Upper lobe of right lung (tissue), 1 donor: ENCODE measurements around the gene EYA4. TPM values are rescaled to one million over a fixed set of nuclear protein-coding genes. Genes with fewer than 3 reads are reported as not detected.

Experiments
- ATAC-seq: fragments of 200-7000 bp; cut with Tn5 transposase; one replicate; pipeline ENCODE4 v1.9.1; 2020; ENCODE audit warnings: mild to moderate bottlenecking, moderate library complexity
- DNase-seq: peaks from one replicate; pipeline ENCODE4 v3.0.0-alpha.2; 2020
- H3K27ac ChIP-seq: fragments of 200-600 bp; one replicate; pipeline ENCODE4 v1.8.0; 2022
- H3K27me3 ChIP-seq: fragments of 200-600 bp; one replicate; pipeline ENCODE4 v1.8.0; 2022; ENCODE audit warnings: mild to moderate bottlenecking
- H3K36me3 ChIP-seq: fragments of 200-600 bp; one replicate; pipeline ENCODE4 v1.8.0; 2022
- H3K4me1 ChIP-seq: fragments of 200-600 bp; one replicate; pipeline ENCODE4 v1.8.0; 2022
- H3K4me3 ChIP-seq: fragments of 200-600 bp; one replicate; pipeline ENCODE4 v1.8.0; 2022; ENCODE audit warnings: mild to moderate bottlenecking
- H3K9me3 ChIP-seq: fragments of 200-600 bp; one replicate; pipeline ENCODE4 v1.8.0; 2022
- intact Hi-C: fragments of 100-400 bp; cut with DNase I; formaldehyde crosslinking; loops from one replicate; pipeline ENCODE4 v1.11.0; 2022
- total RNA-seq: library from RNA; stranded (reverse); fragmentation: NEBNext Ultra II Directional; extraction: Animal tissue kit (Norgen Biotek cat#: 25700); gene quantifications from one replicate; pipeline ENCODE4 v1.2.1, GENCODE V29; 2021
- TF ChIP-seq, protein P1 (sequence below): fragments of 200-600 bp; IDR thresholded peaks from one replicate; pipeline ENCODE4 v1.8.0; 2022; ENCODE audit warnings: antibody characterized with exemption
- donor health status: DM: no; HTN: yes; CAD: no; lungs with severe emphysema.

EYA4 gene
- total RNA-seq, 1 donor from 2014 or later = 6.0 TPM

DNA sequence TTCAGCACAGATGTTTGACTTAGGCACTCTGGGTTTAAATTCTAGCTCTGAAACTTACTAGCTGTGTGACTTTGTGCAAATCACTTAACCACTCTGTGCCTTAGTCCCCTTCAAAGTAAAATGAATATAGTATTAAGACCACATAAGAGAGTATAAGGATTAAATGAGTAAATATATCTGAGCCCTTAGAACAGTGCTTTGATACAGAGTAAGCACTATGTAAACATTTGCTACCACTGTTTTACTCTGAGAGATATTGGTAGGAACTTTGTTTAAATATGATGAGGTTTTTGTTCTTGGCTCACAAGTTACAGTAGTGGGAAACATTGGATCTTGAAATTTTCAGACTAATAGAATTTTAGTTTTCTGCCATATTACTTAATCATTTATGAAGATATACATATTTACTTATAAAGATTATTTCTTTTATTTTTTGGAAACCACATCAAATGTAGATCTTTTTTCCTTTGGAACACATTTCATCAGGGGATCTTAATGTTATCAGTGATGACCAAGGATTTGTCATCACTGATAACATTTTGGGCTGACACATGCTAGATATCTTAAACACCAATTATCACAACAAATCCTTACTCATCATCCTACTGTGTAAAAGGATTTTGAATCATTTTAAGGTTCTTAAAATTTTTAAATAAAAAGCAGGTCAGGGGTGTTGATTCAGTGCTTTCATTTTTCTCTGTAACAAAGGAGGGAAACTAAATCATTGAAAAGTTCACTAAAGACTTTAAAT, 226.2 kb downstream of the EYA4 start:
- DNase-seq = no peak
- intact Hi-C loops = no loop called here
- Histone ChIP-seq H3K4me1 (no peaks in the 10 kb centered on the region), H3K9me3 (no peaks in the 10 kb centered on the region), H3K27me3 (no peaks in the 10 kb centered on the region), H3K36me3 (no peaks in the 10 kb centered on the region), H3K27ac (no peak overlapping the region), H3K4me3 (no peak overlapping the region)
- TF ChIP-seq, protein P1, sequence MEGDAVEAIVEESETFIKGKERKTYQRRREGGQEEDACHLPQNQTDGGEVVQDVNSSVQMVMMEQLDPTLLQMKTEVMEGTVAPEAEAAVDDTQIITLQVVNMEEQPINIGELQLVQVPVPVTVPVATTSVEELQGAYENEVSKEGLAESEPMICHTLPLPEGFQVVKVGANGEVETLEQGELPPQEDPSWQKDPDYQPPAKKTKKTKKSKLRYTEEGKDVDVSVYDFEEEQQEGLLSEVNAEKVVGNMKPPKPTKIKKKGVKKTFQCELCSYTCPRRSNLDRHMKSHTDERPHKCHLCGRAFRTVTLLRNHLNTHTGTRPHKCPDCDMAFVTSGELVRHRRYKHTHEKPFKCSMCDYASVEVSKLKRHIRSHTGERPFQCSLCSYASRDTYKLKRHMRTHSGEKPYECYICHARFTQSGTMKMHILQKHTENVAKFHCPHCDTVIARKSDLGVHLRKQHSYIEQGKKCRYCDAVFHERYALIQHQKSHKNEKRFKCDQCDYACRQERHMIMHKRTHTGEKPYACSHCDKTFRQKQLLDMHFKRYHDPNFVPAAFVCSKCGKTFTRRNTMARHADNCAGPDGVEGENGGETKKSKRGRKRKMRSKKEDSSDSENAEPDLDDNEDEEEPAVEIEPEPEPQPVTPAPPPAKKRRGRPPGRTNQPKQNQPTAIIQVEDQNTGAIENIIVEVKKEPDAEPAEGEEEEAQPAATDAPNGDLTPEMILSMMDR = no peak
- ATAC-seq = no peak

DNA sequence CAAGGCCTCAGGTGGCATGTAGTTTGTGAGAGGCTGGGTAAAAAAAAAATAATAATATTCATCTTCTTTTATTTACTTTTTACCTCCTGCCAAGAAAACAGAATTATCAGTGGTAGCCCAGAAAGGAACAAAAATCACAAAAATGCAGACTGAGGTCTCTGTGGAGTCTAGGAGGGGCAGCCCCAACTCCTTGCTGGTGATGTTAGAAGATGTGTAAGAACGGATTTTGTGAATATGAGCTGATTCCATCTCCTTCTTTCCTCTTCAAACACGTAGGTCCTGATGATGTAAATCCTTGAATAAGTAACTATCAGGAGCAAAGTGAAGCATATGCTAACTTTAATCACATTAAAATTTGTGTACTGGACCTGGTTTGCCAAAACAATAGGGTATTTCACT, 226.8 kb downstream of the EYA4 start:
- ATAC-seq (no peak), DNase-seq (no peak)
- intact Hi-C loops = no loop called here
- TF ChIP-seq, protein P1 = no peak
- no peak overlapping the region for H3K4me3 ChIP-seq
- H3K27me3 ChIP-seq = no peaks in the 10 kb centered on the region
- no peak overlapping the region for H3K27ac ChIP-seq
- H3K9me3 ChIP-seq = no peaks in the 10 kb centered on the region
- H3K4me1 ChIP-seq = no peaks in the 10 kb centered on the region
- H3K36me3 ChIP-seq = no peaks in the 10 kb centered on the region

DNA sequence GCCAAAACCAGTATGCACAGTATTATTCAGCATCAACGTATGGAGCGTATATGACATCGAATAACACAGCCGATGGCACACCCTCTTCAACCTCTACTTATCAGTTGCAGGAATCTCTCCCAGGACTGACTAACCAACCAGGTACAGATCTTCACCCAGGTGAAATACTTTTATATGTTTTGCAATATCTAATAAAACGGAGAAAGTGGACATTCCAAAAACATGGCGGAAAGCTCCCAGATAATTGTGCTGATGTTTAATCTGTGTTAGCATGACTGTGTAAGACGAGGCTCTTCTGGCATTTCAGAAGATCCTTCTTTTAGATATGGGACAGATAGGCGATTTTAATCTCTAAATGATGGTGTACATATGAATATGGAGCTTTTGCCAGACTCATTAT, 227.4 kb downstream of the EYA4 start:
- ATAC-seq (no peak), DNase-seq (no peak)
- TF ChIP-seq, protein P1 = no peak
- H3K4me1 ChIP-seq = no peaks in the 10 kb centered on the region
- no peaks in the 10 kb centered on the region for H3K36me3 ChIP-seq
- H3K9me3 ChIP-seq = no peaks in the 10 kb centered on the region
- no peak overlapping the region for H3K4me3 ChIP-seq
- no peaks in the 10 kb centered on the region for H3K27me3 ChIP-seq
- H3K27ac ChIP-seq = no peak overlapping the region
- intact Hi-C loops = no loop called here

DNA sequence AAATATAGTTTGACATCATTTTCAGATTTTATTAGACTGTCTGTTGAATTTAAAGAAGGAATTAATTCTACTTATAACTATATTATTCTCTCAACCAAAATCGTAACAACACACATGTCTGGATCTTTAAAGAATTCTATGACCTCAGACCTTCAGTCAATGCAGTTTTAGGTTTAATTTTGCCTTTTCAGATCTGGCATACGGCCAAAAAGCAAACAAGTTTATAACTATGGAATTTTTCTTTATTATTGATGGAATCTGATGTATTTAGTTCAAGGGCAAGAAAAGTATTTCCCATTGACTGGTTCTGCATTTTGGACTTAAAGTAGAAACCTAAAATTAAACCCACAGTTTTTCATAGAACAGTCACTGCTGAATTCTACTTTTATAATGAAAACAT, 233.4 kb downstream of the EYA4 start:
- Histone ChIP-seq H3K36me3 (no peaks in the 10 kb centered on the region), H3K27me3 (no peaks in the 10 kb centered on the region), H3K9me3 (no peaks in the 10 kb centered on the region), H3K4me1 (no peaks in the 10 kb centered on the region), H3K4me3 (no peak overlapping the region), H3K27ac (no peak overlapping the region)
- TF ChIP-seq, protein P1 = no peak
- intact Hi-C loops = no loop called here
- no peak for DNase-seq
- ATAC-seq = no peak

DNA sequence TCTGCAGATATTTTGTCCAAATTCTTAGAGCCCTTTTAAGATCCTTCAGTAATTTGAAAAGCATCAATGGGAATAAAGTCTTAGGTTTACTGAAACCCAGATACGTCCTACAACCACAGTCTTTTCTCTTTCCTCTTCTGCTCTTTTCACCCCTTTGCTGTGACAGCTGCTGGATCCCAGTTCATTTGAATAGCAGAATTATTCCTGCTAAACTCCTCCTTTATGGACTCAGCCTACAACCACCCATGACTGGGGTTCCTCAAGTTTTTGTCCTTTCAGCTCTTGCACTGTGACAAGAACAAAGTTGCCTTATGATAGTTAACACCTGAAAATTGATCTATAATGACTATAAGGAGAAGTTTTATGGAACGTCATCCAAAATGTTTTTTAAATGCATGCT, 237.5 kb downstream of the EYA4 start:
- ATAC-seq (no peak), DNase-seq (no peak)
- no peak overlapping the region for H3K4me3 ChIP-seq
- H3K36me3 ChIP-seq = no peaks in the 10 kb centered on the region
- intact Hi-C loops = no loop called here
- H3K27ac ChIP-seq = no peak overlapping the region
- no peaks in the 10 kb centered on the region for H3K4me1 ChIP-seq
- no peaks in the 10 kb centered on the region for H3K27me3 ChIP-seq
- TF ChIP-seq, protein P1 = no peak
- H3K9me3 ChIP-seq = no peaks in the 10 kb centered on the region

DNA sequence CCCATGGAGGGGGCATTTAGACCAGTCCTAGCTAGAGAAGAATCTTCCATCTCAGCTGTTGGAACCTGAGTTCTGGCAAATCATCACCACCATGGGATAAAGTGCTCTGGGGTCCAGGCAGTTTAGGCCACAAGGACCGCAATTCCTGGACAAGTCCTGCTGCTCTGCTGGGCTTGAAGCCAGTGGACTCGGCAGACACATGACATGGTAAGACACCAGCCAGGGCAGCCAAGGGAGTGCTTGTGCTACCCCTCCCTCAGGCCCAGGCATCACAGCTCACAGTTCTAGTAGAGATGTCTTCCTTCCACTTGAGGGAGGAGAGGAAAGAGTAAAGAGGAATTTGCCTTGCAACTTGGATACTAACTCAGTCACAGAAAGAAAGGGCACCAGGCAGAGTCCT, 246.0 kb downstream of the EYA4 start:
- TF ChIP-seq, protein P1 = no peak

More for the DNA sequence above, 246.0 kb downstream of the EYA4 start:
- Histone ChIP-seq H3K27me3 (no peaks in the 10 kb centered on the region), H3K4me1 (no peaks in the 10 kb centered on the region), H3K36me3 (no peaks in the 10 kb centered on the region), H3K9me3 (no peaks in the 10 kb centered on the region), H3K27ac (no peak overlapping the region), H3K4me3 (no peak overlapping the region)
- ATAC-seq (no peak), DNase-seq (no peak)
- intact Hi-C loops = no loop called here
